Measurements from ENCODE around the gene ESR1. TPM values are rescaled to one million over a fixed set of nuclear protein-coding genes. Genes with fewer than 3 reads are reported as not detected.

The ESR1 gene
- polyA plus RNA-seq, 1 donor (not counting 4 experiments of a cell fraction or from before 2014, with no cell fraction given): 0.22 TPM

DNA sequence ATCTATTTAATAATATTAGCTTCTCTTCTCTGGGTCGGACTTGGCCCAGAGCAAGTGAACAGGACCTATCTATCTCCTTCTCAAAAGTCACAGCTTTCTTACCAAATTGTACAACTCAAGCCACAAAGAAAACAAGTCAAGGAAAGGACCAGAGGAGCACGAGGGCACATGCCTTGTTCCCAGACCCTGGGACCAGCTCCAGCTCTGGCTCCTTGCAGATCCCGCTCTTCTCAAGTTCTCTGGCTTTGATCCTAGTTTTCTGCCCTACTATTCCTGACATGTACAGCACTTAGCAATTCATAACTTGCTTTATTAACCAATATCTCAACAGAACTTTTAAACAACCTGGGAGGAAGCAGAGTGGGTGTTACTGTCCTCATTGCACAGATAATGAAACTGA is 185.9 kb downstream of the ESR1 start:
- no peaks in the 10 kb centered on the region for H3K36me3 ChIP-seq (ENCODE audit: control insufficient read depth in 2 of 2, extremely low read depth in 1 of 2, insufficient read depth in 2 of 2, low read length in 2 of 2)
- FAIRE-seq (no peak), DNase-seq (ENCODE audit: low read depth, low spot score) (no peak)
- no peaks in the 10 kb centered on the region for H3K9me1 ChIP-seq (ENCODE audit: control insufficient read depth, extremely low read depth, insufficient read depth, low read length)
- no peak overlapping the region for H3K4me3 ChIP-seq (ENCODE audit: control insufficient read depth in 2 of 3, extremely low read depth in 1 of 3, insufficient read depth in 2 of 3, low read depth in 1 of 3, low read length in 3 of 3)
- TF ChIP-seq, protein P1, sequence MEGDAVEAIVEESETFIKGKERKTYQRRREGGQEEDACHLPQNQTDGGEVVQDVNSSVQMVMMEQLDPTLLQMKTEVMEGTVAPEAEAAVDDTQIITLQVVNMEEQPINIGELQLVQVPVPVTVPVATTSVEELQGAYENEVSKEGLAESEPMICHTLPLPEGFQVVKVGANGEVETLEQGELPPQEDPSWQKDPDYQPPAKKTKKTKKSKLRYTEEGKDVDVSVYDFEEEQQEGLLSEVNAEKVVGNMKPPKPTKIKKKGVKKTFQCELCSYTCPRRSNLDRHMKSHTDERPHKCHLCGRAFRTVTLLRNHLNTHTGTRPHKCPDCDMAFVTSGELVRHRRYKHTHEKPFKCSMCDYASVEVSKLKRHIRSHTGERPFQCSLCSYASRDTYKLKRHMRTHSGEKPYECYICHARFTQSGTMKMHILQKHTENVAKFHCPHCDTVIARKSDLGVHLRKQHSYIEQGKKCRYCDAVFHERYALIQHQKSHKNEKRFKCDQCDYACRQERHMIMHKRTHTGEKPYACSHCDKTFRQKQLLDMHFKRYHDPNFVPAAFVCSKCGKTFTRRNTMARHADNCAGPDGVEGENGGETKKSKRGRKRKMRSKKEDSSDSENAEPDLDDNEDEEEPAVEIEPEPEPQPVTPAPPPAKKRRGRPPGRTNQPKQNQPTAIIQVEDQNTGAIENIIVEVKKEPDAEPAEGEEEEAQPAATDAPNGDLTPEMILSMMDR (optimal IDR thresholded peaks at IDR 0.05 in 1 of 3, IDR thresholded peaks at IDR 0.05 in 1 of 3, conservative IDR thresholded peaks at IDR 0.05 in 1 of 3; ENCODE audit: extremely low read depth in 1 of 3, insufficient read depth in 2 of 3, low read length in 3 of 3): no peak
- TF ChIP-seq EZH2 (IDR thresholded peaks at IDR 0.05; ENCODE audit: low read length): no peak
- dilution Hi-C loops (cut with MboI; ENCODE audit: extremely low pct_ligation_motif_present, low sequenced_read_pairs): loop anchor here (10.0 kb wide), 1 partner anchor 81 kb away; no protein-coding TSS in a partner anchor
- no peaks in the 10 kb centered on the region for H3K27me3 ChIP-seq (ENCODE audit: control insufficient read depth, extremely low read depth, insufficient read depth, low read length)
- no peak overlapping the region for H2AFZ ChIP-seq (ENCODE audit: control insufficient read depth, low read length)
- H3K79me2 ChIP-seq (ENCODE audit: control insufficient read depth, insufficient read depth, low read length): no peaks in the 10 kb centered on the region
- H3K9ac ChIP-seq (ENCODE audit: control insufficient read depth, extremely low read depth, insufficient read depth, low read length): no peak overlapping the region
- no peaks in the 10 kb centered on the region for H3K4me1 ChIP-seq (ENCODE audit: control insufficient read depth, extremely low read depth, insufficient read depth, low read length)
- no peak overlapping the region for H3K4me2 ChIP-seq (ENCODE audit: control insufficient read depth, extremely low read depth, insufficient read depth, low read depth, low read length)
- H4K20me1 ChIP-seq (ENCODE audit: control insufficient read depth, extremely low read depth, insufficient read depth, low read length): no peaks in the 10 kb centered on the region
- H3K27ac ChIP-seq (ENCODE audit: control insufficient read depth, insufficient read depth, low read length): no peak overlapping the region
- H3K9me3 ChIP-seq (ENCODE audit: control insufficient read depth, low read depth, low read length): no peaks in the 10 kb centered on the region

DNA sequence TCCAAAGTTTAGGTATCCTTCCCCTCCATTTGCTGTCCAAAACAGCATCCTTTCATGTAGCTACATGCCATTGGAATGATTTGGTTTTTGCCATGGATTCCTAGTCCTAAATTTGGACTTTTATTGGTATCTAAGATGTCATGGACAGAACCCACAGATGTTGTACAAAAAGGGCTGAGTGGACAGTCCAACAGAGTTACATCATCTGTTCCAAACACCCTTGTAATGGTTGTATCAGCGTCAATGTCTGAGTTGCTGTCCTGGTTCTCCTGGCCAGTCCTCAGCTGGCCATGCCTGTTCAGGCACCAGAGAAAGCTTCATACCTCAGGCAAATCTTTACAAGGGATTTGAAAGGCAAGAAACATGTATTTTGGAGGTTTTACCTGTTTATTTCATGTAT is 191.3 kb downstream of the ESR1 start:
- H3K9me1 ChIP-seq (ENCODE audit: control insufficient read depth, extremely low read depth, insufficient read depth, low read length): no peaks in the 10 kb centered on the region
- DNase-seq (ENCODE audit: low read depth, low spot score) (no peak), FAIRE-seq (peak; percentile 75)
- peaks cover 12% of the 10 kb centered on the region for H3K4me1 ChIP-seq (ENCODE audit: control insufficient read depth, extremely low read depth, insufficient read depth, low read length)
- no peaks in the 10 kb centered on the region for H3K36me3 ChIP-seq (ENCODE audit: control insufficient read depth in 2 of 2, extremely low read depth in 1 of 2, insufficient read depth in 2 of 2, low read length in 2 of 2)
- H3K9me3 ChIP-seq (ENCODE audit: control insufficient read depth, low read depth, low read length): no peaks in the 10 kb centered on the region
- no peak overlapping the region for H3K9ac ChIP-seq (ENCODE audit: control insufficient read depth, extremely low read depth, insufficient read depth, low read length)
- dilution Hi-C loops (cut with MboI; ENCODE audit: extremely low pct_ligation_motif_present, low sequenced_read_pairs): loop anchor here (10.0 kb wide), 1 partner anchor 76 kb away; no protein-coding TSS in a partner anchor
- H3K4me3 ChIP-seq (ENCODE audit: control insufficient read depth in 2 of 3, extremely low read depth in 1 of 3, insufficient read depth in 2 of 3, low read depth in 1 of 3, low read length in 3 of 3): no peak overlapping the region
- H2AFZ ChIP-seq (ENCODE audit: control insufficient read depth, low read length): no peak overlapping the region
- no peaks in the 10 kb centered on the region for H3K27me3 ChIP-seq (ENCODE audit: control insufficient read depth, extremely low read depth, insufficient read depth, low read length)
- H3K27ac ChIP-seq (ENCODE audit: control insufficient read depth, insufficient read depth, low read length): no peak overlapping the region
- no peak for TF ChIP-seq EZH2 (IDR thresholded peaks at IDR 0.05; ENCODE audit: low read length)
- TF ChIP-seq, protein P1 (optimal IDR thresholded peaks at IDR 0.05 in 1 of 3, IDR thresholded peaks at IDR 0.05 in 1 of 3, conservative IDR thresholded peaks at IDR 0.05 in 1 of 3; ENCODE audit: extremely low read depth in 1 of 3, insufficient read depth in 2 of 3, low read length in 3 of 3): no peak
- no peaks in the 10 kb centered on the region for H3K79me2 ChIP-seq (ENCODE audit: control insufficient read depth, insufficient read depth, low read length)
- no peaks in the 10 kb centered on the region for H4K20me1 ChIP-seq (ENCODE audit: control insufficient read depth, extremely low read depth, insufficient read depth, low read length)
- H3K4me2 ChIP-seq (ENCODE audit: control insufficient read depth, extremely low read depth, insufficient read depth, low read depth, low read length): no peak overlapping the region

Measured in keratinocyte (primary cell).